ENCODE data around the gene CDC40. TPM values are rescaled to one million over a fixed set of nuclear protein-coding genes. Genes with fewer than 3 reads are reported as not detected.

Gene CDC40
- total and polyA plus RNA-seq, 12 donors, result 5.7 to 20.5 (median 15.3) TPM

GRCh38 chr6:110181131-110182030 lies 1.2 kb downstream of the CDC40 start:
- H3K4me1 ChIP-seq, result peaks cover 11 to 59% (median 37%) of the 10 kb centered on the region in 9 donors
- H3K9me3 ChIP-seq, result no peaks in the 10 kb centered on the region
- H3K27ac ChIP-seq, result peak overlapping the region in 4 of 10 donors; percentile 83 to 96 (median 88)
- H3K4me3 ChIP-seq, result peak overlapping the region; percentile 73 to 98 (median 83)
- DNase-seq (no peak), ATAC-seq (no peak)
- intact Hi-C loops (cut with DNase I), result no loop called here
- no peaks in the 10 kb centered on the region for H3K36me3 ChIP-seq
- WGBS, 2 donors, result 56 to 59% methylated on average over 6 of the region's 6 CpGs
- TF ChIP-seq CTCF (IDR thresholded peaks at IDR 0.05), result no peak
- H3K27me3 ChIP-seq, result no peaks in the 10 kb centered on the region

GRCh38 chr6:110183292-110183885 lies 3.2 kb downstream of the CDC40 start:
- no peak for ATAC-seq
- H3K4me1 ChIP-seq, result peaks cover 11 to 70% (median 42%) of the 10 kb centered on the region in 9 donors
- DNase-seq, result no peak
- H3K4me3 ChIP-seq, result no peak overlapping the region
- WGBS, 2 donors, result 66 to 75% methylated on average over 5 of the region's 5 CpGs
- no peaks in the 10 kb centered on the region for H3K27me3 ChIP-seq
- no peaks in the 10 kb centered on the region for H3K36me3 ChIP-seq
- no peaks in the 10 kb centered on the region for H3K9me3 ChIP-seq
- TF ChIP-seq CTCF (IDR thresholded peaks at IDR 0.05), result no peak
- intact Hi-C loops (cut with DNase I), result no loop called here
- no peak overlapping the region for H3K27ac ChIP-seq

GRCh38 chr6:110185879-110186278 lies 5.7 kb downstream of the CDC40 start:
- intact Hi-C loops (cut with DNase I), result no loop called here
- no peak for ATAC-seq
- WGBS, 2 donors, result 85 to 90% methylated on average over 3 of the region's 3 CpGs
- TF ChIP-seq CTCF (IDR thresholded peaks at IDR 0.05), result no peak
- Histone ChIP-seq H3K27ac (no peak overlapping the region), H3K36me3 (no peaks in the 10 kb centered on the region), H3K27me3 (no peaks in the 10 kb centered on the region), H3K4me3 (no peak overlapping the region), H3K9me3 (no peaks in the 10 kb centered on the region), H3K4me1 (peaks cover 11 to 79% (median 43%) of the 10 kb centered on the region in 9 donors)
- DNase-seq, result no peak

GRCh38 chr6:110188791-110189190 lies 8.6 kb downstream of the CDC40 start:
- DNase-seq (no peak), ATAC-seq (no peak)
- Histone ChIP-seq H3K27ac (no peak overlapping the region), H3K36me3 (peaks cover 0 to 10% (median 4%) of the 10 kb centered on the region in 9 donors), H3K9me3 (no peaks in the 10 kb centered on the region), H3K4me1 (peaks cover 0 to 64% (median 32%) of the 10 kb centered on the region in 9 donors), H3K4me3 (no peak overlapping the region), H3K27me3 (no peaks in the 10 kb centered on the region)
- TF ChIP-seq CTCF (IDR thresholded peaks at IDR 0.05), result no peak
- intact Hi-C loops (cut with DNase I), result no loop called here
